Hindlimb muscle (tissue), 1 donor: ENCODE measurements around the gene TNP1. TPM values are rescaled to one million over a fixed set of nuclear protein-coding genes. Genes with fewer than 3 reads are reported as not detected.

ENCODE experiments used
- DNase-seq: peaks from one replicate; pipeline ENCODE4 v3.0.0-alpha.2; 2013
- polyA plus RNA-seq: library from polyadenylated mRNA; unstranded; fragments of 120-200 nt; gene quantifications from one replicate; pipeline ENCODE4 v1.2.1, GENCODE V29; 2013; ENCODE audit not compliant: insufficient read length

Gene TNP1
- polyA plus RNA-seq, 1 donor: not detected

GRCh38 chr2:216838151-216838550, 21.7 kb downstream of the TNP1 start:
- no peak for DNase-seq

GRCh38 chr2:216837740-216838139, 22.1 kb downstream of the TNP1 start:
- DNase-seq: no peak

GRCh38 chr2:216833061-216833460, 26.8 kb downstream of the TNP1 start:
- DNase-seq: no peak

- no peak for DNase-seq
These were observed 29.5 kb downstream of the TNP1 start for GRCh38 chr2:216830346-216830745.

- peak; percentile 57 for DNase-seq
These were observed 30.3 kb downstream of the TNP1 start for GRCh38 chr2:216829533-216829932.

GRCh38 chr2:216827073-216827720, 32.7 kb downstream of the TNP1 start:
- DNase-seq: no peak

GRCh38 chr2:216822470-216822869, 37.4 kb downstream of the TNP1 start:
- DNase-seq: no peak

- no peak for DNase-seq
These were observed 39.2 kb downstream of the TNP1 start for GRCh38 chr2:216820709-216821108.

GRCh38 chr2:216819766-216820165, 40.1 kb downstream of the TNP1 start:
- DNase-seq: no peak

- DNase-seq: no peak
These were observed 40.8 kb downstream of the TNP1 start for GRCh38 chr2:216819055-216819454.

- DNase-seq: no peak
These were observed 49.3 kb downstream of the TNP1 start for GRCh38 chr2:216810399-216811160.

Other genes starting within 250 kb of the TNP1 start
- gene IGFBP2, start 226.6 kb downstream of the TNP1 start, polyA plus RNA-seq: 146 TPM
- gene IGFBP5, start 164.5 kb downstream of the TNP1 start, polyA plus RNA-seq: 548 TPM